DOHH2 (cell line): ENCODE data around the gene POLA1.

Experiments
- EZH2phosphoT487 ChIP-seq: fragments of 200-600 bp; sonication (generic); IDR thresholded peaks from 2 replicates; pipeline ENCODE4 v1.6.1; 2017; ENCODE audit warnings: borderline replicate concordance, mild to moderate bottlenecking, antibody characterized with exemption, low read length, moderate library complexity, mixed read lengths
- TF ChIP-seq, protein P1 (sequence below): fragments of 200-600 bp; sonication (generic); IDR thresholded peaks from one replicate; pipeline ENCODE4 v1.5.1; 2014; ENCODE audit warnings: antibody characterized with exemption, mild to moderate bottlenecking, low read depth, low read length; ENCODE audit not compliant: poor library complexity, severe bottlenecking

GRCh38 chrX:24805201-24805600 lies 111.5 kb downstream of the POLA1 start:
- TF ChIP-seq, protein P1, sequence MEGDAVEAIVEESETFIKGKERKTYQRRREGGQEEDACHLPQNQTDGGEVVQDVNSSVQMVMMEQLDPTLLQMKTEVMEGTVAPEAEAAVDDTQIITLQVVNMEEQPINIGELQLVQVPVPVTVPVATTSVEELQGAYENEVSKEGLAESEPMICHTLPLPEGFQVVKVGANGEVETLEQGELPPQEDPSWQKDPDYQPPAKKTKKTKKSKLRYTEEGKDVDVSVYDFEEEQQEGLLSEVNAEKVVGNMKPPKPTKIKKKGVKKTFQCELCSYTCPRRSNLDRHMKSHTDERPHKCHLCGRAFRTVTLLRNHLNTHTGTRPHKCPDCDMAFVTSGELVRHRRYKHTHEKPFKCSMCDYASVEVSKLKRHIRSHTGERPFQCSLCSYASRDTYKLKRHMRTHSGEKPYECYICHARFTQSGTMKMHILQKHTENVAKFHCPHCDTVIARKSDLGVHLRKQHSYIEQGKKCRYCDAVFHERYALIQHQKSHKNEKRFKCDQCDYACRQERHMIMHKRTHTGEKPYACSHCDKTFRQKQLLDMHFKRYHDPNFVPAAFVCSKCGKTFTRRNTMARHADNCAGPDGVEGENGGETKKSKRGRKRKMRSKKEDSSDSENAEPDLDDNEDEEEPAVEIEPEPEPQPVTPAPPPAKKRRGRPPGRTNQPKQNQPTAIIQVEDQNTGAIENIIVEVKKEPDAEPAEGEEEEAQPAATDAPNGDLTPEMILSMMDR, result no peak
- no peak for TF ChIP-seq EZH2phosphoT487
